ENCODE data around the gene ANO7. TPM values are rescaled to one million over a fixed set of nuclear protein-coding genes. Genes with fewer than 3 reads are reported as not detected.

The ANO7 gene
- total RNA-seq, 1 experiment from 2014 or later = 4.1 TPM

- no peaks in the 10 kb centered on the region for H3K9me3 ChIP-seq
- Mint-ChIP-seq H3K4me1 (ENCODE audit: low read depth, unreplicated experiment) (peaks cover 6% of the 10 kb centered on the region), H3K36me3 (ENCODE audit: insufficient read depth, unreplicated experiment) (peaks cover 96% of the 10 kb centered on the region), H3K9me3 (ENCODE audit: unreplicated experiment) (no peaks in the 10 kb centered on the region), H3K27ac (ENCODE audit: unreplicated experiment) (no peak overlapping the region), H3K27me3 (ENCODE audit: insufficient read depth, unreplicated experiment) (no peaks in the 10 kb centered on the region), H3K4me3 (ENCODE audit: unreplicated experiment) (no peak overlapping the region)
- CTCF ChIA-PET = no interaction called here
- intact Hi-C loops (cut with micrococcal nuclease; ENCODE audit: unreplicated experiment) = no loop called here
- no peaks in the 10 kb centered on the region for H3K27me3 ChIP-seq (replicated peaks; ENCODE audit: control insufficient read depth, insufficient read depth, low read length)
- POLR2A ChIA-PET = no interaction called here
- no peak overlapping the region for H3K4me3 ChIP-seq (ENCODE audit: low read depth, low read length)
- DNase-seq = no peak
- TF ChIP-seq, protein P1, sequence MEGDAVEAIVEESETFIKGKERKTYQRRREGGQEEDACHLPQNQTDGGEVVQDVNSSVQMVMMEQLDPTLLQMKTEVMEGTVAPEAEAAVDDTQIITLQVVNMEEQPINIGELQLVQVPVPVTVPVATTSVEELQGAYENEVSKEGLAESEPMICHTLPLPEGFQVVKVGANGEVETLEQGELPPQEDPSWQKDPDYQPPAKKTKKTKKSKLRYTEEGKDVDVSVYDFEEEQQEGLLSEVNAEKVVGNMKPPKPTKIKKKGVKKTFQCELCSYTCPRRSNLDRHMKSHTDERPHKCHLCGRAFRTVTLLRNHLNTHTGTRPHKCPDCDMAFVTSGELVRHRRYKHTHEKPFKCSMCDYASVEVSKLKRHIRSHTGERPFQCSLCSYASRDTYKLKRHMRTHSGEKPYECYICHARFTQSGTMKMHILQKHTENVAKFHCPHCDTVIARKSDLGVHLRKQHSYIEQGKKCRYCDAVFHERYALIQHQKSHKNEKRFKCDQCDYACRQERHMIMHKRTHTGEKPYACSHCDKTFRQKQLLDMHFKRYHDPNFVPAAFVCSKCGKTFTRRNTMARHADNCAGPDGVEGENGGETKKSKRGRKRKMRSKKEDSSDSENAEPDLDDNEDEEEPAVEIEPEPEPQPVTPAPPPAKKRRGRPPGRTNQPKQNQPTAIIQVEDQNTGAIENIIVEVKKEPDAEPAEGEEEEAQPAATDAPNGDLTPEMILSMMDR (IDR thresholded peaks at IDR 0.05; ENCODE audit: insufficient read depth in 1 of 2, low read depth in 1 of 2, low read length in 1 of 2, severe bottlenecking in 1 of 2, unreplicated experiment in 1 of 2) = no peak
- 0 out of 2 replicates have a peak, but pooled peaks cover 1% of the 10 kb centered on the region for H3K36me3 ChIP-seq (ENCODE audit: control insufficient read depth, insufficient read depth, low read length)
- H3K4me1 ChIP-seq = no peaks in the 10 kb centered on the region
- no TSS peak for BruUV-seq (replicated peaks)
These were observed 46.7 kb downstream of the ANO7 start for GRCh38 chr2:241234962-241235740.

DNA sequence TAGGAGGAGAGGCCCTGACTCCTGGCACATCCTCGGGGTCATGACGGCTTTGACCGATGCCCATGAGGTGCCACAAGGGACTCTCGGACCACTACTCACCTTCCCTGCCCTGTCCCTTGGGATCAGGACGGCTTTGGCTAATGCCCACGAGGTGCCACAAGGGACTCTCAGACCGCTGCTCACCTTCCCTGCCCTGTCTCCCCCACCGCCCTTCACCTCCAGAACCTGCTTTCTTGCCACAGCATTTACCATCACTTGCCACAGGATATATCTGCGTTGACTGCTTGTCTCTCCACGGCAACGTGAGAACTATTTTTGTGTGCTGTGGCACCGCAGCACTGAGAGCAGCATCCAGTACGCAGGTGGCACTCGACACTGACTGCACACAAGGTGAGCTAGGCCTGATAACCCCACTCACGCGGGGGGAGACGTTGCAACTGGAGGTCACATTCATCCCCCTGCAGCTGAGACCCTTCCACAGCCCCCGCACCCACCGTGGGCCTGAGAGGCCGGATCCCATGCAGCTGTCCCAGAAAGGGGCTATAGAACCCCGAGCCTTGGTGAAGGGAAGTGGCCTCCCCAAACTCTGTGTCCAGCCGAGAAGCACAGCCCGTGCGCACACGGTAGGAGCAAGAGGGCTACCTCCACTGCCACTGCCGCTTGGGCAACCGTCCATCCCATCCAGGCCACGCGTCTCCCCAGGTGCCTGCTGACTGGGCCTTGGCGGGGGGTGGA lies 47.5 kb downstream of the ANO7 start:
- Histone ChIP-seq H3K9me3 (no peaks in the 10 kb centered on the region), H3K4me3 (ENCODE audit: low read depth, low read length) (no peak overlapping the region), H3K4me1 (no peaks in the 10 kb centered on the region), H3K36me3 (ENCODE audit: control insufficient read depth, insufficient read depth, low read length) (0 out of 2 replicates have a peak, but pooled peaks cover 1% of the 10 kb centered on the region), H3K27me3 (replicated peaks; ENCODE audit: control insufficient read depth, insufficient read depth, low read length) (no peaks in the 10 kb centered on the region)
- TF ChIP-seq, protein P1 (IDR thresholded peaks at IDR 0.05; ENCODE audit: insufficient read depth in 1 of 2, low read depth in 1 of 2, low read length in 1 of 2, severe bottlenecking in 1 of 2, unreplicated experiment in 1 of 2) = no peak
- no TSS peak for BruUV-seq (replicated peaks)
- Mint-ChIP-seq H3K9me3 (ENCODE audit: unreplicated experiment) (no peaks in the 10 kb centered on the region), H3K4me3 (ENCODE audit: unreplicated experiment) (no peak overlapping the region), H3K27me3 (ENCODE audit: insufficient read depth, unreplicated experiment) (no peaks in the 10 kb centered on the region), H3K4me1 (ENCODE audit: low read depth, unreplicated experiment) (peaks cover 6% of the 10 kb centered on the region), H3K27ac (ENCODE audit: unreplicated experiment) (no peak overlapping the region), H3K36me3 (ENCODE audit: insufficient read depth, unreplicated experiment) (peaks cover 96% of the 10 kb centered on the region)
- no peak for DNase-seq
- ChIA-PET POLR2A (no interaction called here), CTCF (no interaction called here)
- intact Hi-C loops (cut with micrococcal nuclease; ENCODE audit: unreplicated experiment) = no loop called here

DNA sequence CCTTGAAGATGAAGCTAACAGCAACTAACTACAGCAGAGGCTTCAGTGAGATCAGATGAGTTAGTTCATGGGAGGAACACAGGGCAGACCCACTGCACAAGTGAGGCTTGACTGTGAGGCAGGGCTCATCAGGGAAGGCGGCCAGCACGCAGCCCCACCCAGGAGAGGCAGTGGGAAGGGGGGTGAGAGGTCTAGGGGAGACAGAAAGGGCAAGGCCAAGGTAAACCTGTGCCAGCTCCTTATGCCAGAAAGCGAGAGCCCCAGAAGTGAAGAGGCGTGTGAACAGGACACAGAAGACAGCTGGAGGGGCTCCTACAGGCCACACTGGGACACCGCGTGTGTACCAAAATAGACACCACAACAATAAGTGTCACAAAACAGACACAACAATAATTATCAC lies 48.6 kb downstream of the ANO7 start:
- H3K9me3 ChIP-seq = no peaks in the 10 kb centered on the region
- H3K27me3 ChIP-seq (replicated peaks; ENCODE audit: control insufficient read depth, insufficient read depth, low read length) = no peaks in the 10 kb centered on the region
- POLR2A ChIA-PET = no interaction called here
- Mint-ChIP-seq H3K27me3 (ENCODE audit: insufficient read depth, unreplicated experiment) (no peaks in the 10 kb centered on the region), H3K4me3 (ENCODE audit: unreplicated experiment) (no peak overlapping the region), H3K9me3 (ENCODE audit: unreplicated experiment) (no peaks in the 10 kb centered on the region), H3K4me1 (ENCODE audit: low read depth, unreplicated experiment) (peaks cover 6% of the 10 kb centered on the region), H3K27ac (ENCODE audit: unreplicated experiment) (no peak overlapping the region), H3K36me3 (ENCODE audit: insufficient read depth, unreplicated experiment) (peaks cover 96% of the 10 kb centered on the region)
- H3K36me3 ChIP-seq (ENCODE audit: control insufficient read depth, insufficient read depth, low read length) = 0 out of 2 replicates have a peak, but pooled peaks cover 1% of the 10 kb centered on the region
- no peak for DNase-seq
- H3K4me1 ChIP-seq = no peaks in the 10 kb centered on the region
- CTCF ChIA-PET = no interaction called here
- H3K4me3 ChIP-seq (ENCODE audit: low read depth, low read length) = no peak overlapping the region
- TF ChIP-seq, protein P1 (IDR thresholded peaks at IDR 0.05; ENCODE audit: insufficient read depth in 1 of 2, low read depth in 1 of 2, low read length in 1 of 2, severe bottlenecking in 1 of 2, unreplicated experiment in 1 of 2) = no peak
- no TSS peak for BruUV-seq (replicated peaks)
- intact Hi-C loops (cut with micrococcal nuclease; ENCODE audit: unreplicated experiment) = no loop called here

Data from Caco-2 (cell line).